SK-N-SH (cell line): ENCODE results near the gene ANXA1. TPM values are rescaled to one million over a fixed set of nuclear protein-coding genes. Genes with fewer than 3 reads are reported as not detected.
"Not testable (repeated sequence)": the region's sequence is repeated elsewhere in the genome, so short reads cannot be mapped to it uniquely, and the experiment has no call there.

Experiments used
- CTCF ChIA-PET: fragments of 300-600, 350-600 bp; formaldehyde crosslinking; extraction: SDS; loops from one replicate; lab custom pipeline; 2021; lab: Yijun Ruan, JAX
- POLR2A ChIA-PET: fragments of 350-600 bp; sonication (Branson Sonifier 250); formaldehyde crosslinking; extraction: SDS; loops from one replicate; lab custom pipeline; 2020; ENCODE audit warnings: antibody characterized with exemption, inconsistent platforms; lab: Yijun Ruan, JAX
- DNase-seq: peaks from one replicate; pipeline ENCODE4 v3.0.0; 2012
- H2AFZ ChIP-seq: fragments of 200-600 bp; sonication (generic); 2 replicates; pipeline ENCODE4 v1.8.1; 2016; ENCODE audit warnings: antibody characterized with exemption, mild to moderate bottlenecking, low read depth
- H3F3A ChIP-seq: fragments of 200-600 bp; sonication (generic); replicated peaks from 2 replicates; pipeline ENCODE3; 2016; ENCODE audit warnings: antibody characterized with exemption, mild to moderate bottlenecking; ENCODE audit not compliant: insufficient read depth
- H3K27ac ChIP-seq, 2 experiments: fragments of 200-500 bp in 1 of 2; fragments of 200-600 bp in 1 of 2; sonication (Bioruptor generic) in 1 of 2; sonication (generic), shearing (Covaris generic) in 1 of 2; 2 replicates each; pipeline versions ENCODE4 v1.5.1 to v1.6.1; 2014 to 2016; ENCODE audit warnings: low read depth in 2 of 2, inconsistent platforms in 1 of 2, low read length in 1 of 2, mild to moderate bottlenecking in 1 of 2, mixed read lengths in 1 of 2
- H3K27me3 ChIP-seq: fragments of 200-600 bp; sonication (generic), shearing (Covaris generic); 2 replicates; pipeline ENCODE4 v1.6.1; 2016; ENCODE audit warnings: mixed run types; ENCODE audit not compliant: insufficient read depth
- H3K36me3 ChIP-seq, 2 experiments: fragments of 200-500 bp in 1 of 2; fragments of 200-600 bp in 1 of 2; sonication (Bioruptor generic) in 1 of 2; sonication (generic) in 1 of 2; replicated peaks in 1 of 2; 2 replicates each; pipeline versions ENCODE3 to v1.5.1; 2014 to 2016; ENCODE audit warnings: low read length in 1 of 2, mild to moderate bottlenecking in 1 of 2; ENCODE audit not compliant: insufficient read depth in 2 of 2, control insufficient read depth in 1 of 2
- H3K4me1 ChIP-seq, 2 experiments: fragments of 200-500 bp in 1 of 2; fragments of 200-600 bp in 1 of 2; sonication (Bioruptor generic) in 1 of 2; sonication (generic), shearing (Covaris generic) in 1 of 2; 2 replicates each; pipeline versions ENCODE4 v1.5.1 to v1.6.1; 2014 to 2016; ENCODE audit warnings: low read depth in 1 of 2, low read length in 1 of 2, mixed run types in 1 of 2; ENCODE audit not compliant: insufficient read depth in 2 of 2, control insufficient read depth in 1 of 2
- H3K4me2 ChIP-seq: fragments of 200-600 bp; sonication (generic), shearing (Covaris generic); 2 replicates; pipeline ENCODE4 v1.6.1; 2017; ENCODE audit warnings: mixed run types
- H3K4me3 ChIP-seq, 2 experiments: fragments of 200-500 bp in 1 of 2; fragments of 200-600 bp in 1 of 2; sonication (Bioruptor generic) in 1 of 2; sonication (generic), shearing (Covaris generic) in 1 of 2; 2 replicates each; pipeline versions ENCODE4 v1.5.1 to v1.8.1; 2014 to 2016; ENCODE audit warnings: low read depth in 2 of 2, inconsistent platforms in 1 of 2, low read length in 1 of 2, mild to moderate bottlenecking in 1 of 2, mixed read lengths in 1 of 2, moderate library complexity in 1 of 2
- H3K79me2 ChIP-seq: fragments of 200-600 bp; sonication (generic); 2 replicates; pipeline ENCODE4 v1.8.1; 2017; ENCODE audit warnings: mild to moderate bottlenecking; ENCODE audit not compliant: insufficient read depth
- H3K9ac ChIP-seq: fragments of 200-600 bp; sonication (generic); 2 replicates; pipeline ENCODE4 v1.6.1; 2017; ENCODE audit warnings: mixed run types
- H3K9me2 ChIP-seq: fragments of 200-600 bp; sonication (generic); 2 replicates; pipeline ENCODE4 v1.6.1; 2017; ENCODE audit warnings: mixed run types
- H3K9me3 ChIP-seq: fragments of 200-600 bp; sonication (generic); 2 replicates; pipeline ENCODE4 v1.6.1; 2017; ENCODE audit warnings: mixed run types, mild to moderate bottlenecking, moderate library complexity
- H4K20me1 ChIP-seq: fragments of 200-600 bp; sonication (generic); 2 replicates; pipeline ENCODE4 v1.6.1; 2017; ENCODE audit warnings: mild to moderate bottlenecking, mixed run types; ENCODE audit not compliant: insufficient read depth
- CHD2 ChIP-seq: fragments of 150-350 bp; IDR thresholded peaks from 2 replicates; pipeline ENCODE4 v1.6.1; 2018; ENCODE audit warnings: low read length; ENCODE audit not compliant: partially characterized antibody
- ELF1 ChIP-seq: IDR thresholded peaks from 2 replicates; pipeline ENCODE4 v1.4.0; 2012
- EP300 ChIP-seq, 2 experiments: IDR thresholded peaks; 2 replicates each; pipeline versions ENCODE4 v1.4.0 to v1.6.1; 2012; ENCODE audit warnings: borderline replicate concordance in 1 of 2, low read depth in 1 of 2, low read length in 1 of 2
- FOXJ3 ChIP-seq: sonication (generic); formaldehyde crosslinking; IDR thresholded peaks from 2 replicates; pipeline ENCODE4 v1.5.1; 2020; ENCODE audit warnings: mild to moderate bottlenecking, missing genetic modification reagents
- GABPA ChIP-seq: IDR thresholded peaks from 2 replicates; pipeline ENCODE4 v1.4.0; 2012; ENCODE audit warnings: low read depth, mild to moderate bottlenecking
- GATA2 ChIP-seq: sonication (generic); formaldehyde crosslinking; IDR thresholded peaks from 2 replicates; pipeline ENCODE4 v1.5.0; 2020; ENCODE audit warnings: mild to moderate bottlenecking, missing genetic modification reagents
- RAD21 ChIP-seq: IDR thresholded peaks from 2 replicates; pipeline ENCODE4 v1.6.1; 2012; ENCODE audit warnings: mild to moderate bottlenecking, low read length
- RFX5 ChIP-seq: IDR thresholded peaks from 2 replicates; pipeline ENCODE4 v1.6.1; 2012; ENCODE audit warnings: mild to moderate bottlenecking, improper control_type of control experiment, low read length
- RXRA ChIP-seq: IDR thresholded peaks from 2 replicates; pipeline ENCODE4 v1.4.0; 2012; ENCODE audit warnings: low read depth, mild to moderate bottlenecking, borderline replicate concordance
- TCF12 ChIP-seq: IDR thresholded peaks from 2 replicates; pipeline ENCODE4 v1.4.0; 2012
- YY1 ChIP-seq: IDR thresholded peaks from 2 replicates; pipeline ENCODE4 v1.4.0; 2012; ENCODE audit warnings: low read depth, mild to moderate bottlenecking
- WGBS: methylation state at CpG from one replicate; pipeline ENCODE4 v1.1.6; 2017; ENCODE audit warnings: low lambda C conversion rate; 5-methylcytosine and 5-hydroxymethylcytosine counted together
- polyA plus RNA-seq, 3 experiments: library from polyadenylated mRNA; depleted of rRNA; stranded (reverse); fragments of >200 nt; gene quantifications; 2 replicates each; pipeline ENCODE4 v1.2.3, GENCODE V29; 2012
- TF ChIP-seq, protein P1 (sequence below): fragments of 200-600 bp; sonication (generic); IDR thresholded peaks from 2 replicates; pipeline ENCODE4 v1.6.1; 2017; ENCODE audit warnings: antibody characterized with exemption, mild to moderate bottlenecking, moderate library complexity
- TF ChIP-seq, protein P2 (sequence below): IDR thresholded peaks from 2 replicates; pipeline ENCODE4 v1.4.0; 2012; ENCODE audit warnings: low read depth
- TF ChIP-seq, protein P3 (sequence below): IDR thresholded peaks from 2 replicates; pipeline ENCODE4 v1.6.1; 2012; ENCODE audit warnings: mild to moderate bottlenecking, low read depth, low read length, moderate library complexity

ANXA1 gene
- polyA plus RNA-seq, 1 of the 3 experiments (the other 2 are of a cell fraction) = 443 TPM

DNA sequence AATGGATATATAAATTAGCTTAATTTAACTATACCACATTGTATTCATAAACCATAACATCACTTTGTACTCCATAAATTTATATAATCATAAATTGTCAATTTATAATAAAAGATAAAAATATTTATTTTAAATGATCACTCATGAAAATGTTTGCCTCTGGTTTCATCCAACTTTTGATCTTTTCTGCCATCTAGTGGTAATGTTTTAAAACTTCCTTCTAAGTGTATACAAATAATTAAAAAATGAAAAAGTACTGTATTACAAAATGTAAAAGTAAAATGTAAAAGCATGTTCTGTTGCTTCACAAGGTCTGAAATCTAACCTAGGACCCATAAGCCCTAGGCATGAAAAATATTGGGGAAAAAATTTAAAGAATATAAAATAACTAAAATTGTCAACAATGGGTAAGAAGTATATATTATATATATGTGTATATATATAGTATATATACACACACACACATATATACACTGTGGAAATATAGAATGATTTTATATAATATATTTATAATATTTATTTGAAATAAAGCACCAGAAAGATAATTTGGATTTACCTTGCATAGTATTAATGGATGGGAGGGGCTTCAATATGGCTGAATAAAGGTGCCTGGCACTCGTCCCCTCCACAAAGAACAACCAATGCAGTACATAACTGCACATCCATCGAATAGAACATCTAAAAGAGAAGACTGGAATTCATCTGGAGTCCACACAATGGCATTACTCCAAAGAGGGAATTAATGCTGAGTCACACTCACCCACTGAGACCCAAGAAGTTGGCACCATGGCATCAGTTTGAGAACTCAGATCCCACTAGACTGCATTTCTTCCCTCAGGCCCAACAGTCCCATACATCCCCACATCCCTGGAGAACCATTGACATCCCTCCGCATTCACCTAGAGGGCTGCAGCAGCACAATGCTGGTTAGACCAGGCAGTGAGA lies 32.5 kb downstream of the ANXA1 start:
- TF ChIP-seq, protein P1, sequence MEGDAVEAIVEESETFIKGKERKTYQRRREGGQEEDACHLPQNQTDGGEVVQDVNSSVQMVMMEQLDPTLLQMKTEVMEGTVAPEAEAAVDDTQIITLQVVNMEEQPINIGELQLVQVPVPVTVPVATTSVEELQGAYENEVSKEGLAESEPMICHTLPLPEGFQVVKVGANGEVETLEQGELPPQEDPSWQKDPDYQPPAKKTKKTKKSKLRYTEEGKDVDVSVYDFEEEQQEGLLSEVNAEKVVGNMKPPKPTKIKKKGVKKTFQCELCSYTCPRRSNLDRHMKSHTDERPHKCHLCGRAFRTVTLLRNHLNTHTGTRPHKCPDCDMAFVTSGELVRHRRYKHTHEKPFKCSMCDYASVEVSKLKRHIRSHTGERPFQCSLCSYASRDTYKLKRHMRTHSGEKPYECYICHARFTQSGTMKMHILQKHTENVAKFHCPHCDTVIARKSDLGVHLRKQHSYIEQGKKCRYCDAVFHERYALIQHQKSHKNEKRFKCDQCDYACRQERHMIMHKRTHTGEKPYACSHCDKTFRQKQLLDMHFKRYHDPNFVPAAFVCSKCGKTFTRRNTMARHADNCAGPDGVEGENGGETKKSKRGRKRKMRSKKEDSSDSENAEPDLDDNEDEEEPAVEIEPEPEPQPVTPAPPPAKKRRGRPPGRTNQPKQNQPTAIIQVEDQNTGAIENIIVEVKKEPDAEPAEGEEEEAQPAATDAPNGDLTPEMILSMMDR = peak; percentile 63
- TF ChIP-seq ELF1 = no peak
- TF ChIP-seq RAD21 = peak; percentile 67
- no peak for TF ChIP-seq YY1
- TF ChIP-seq, all 33 proteins: peak for 2
- H4K20me1 ChIP-seq = no peaks in the 10 kb centered on the region
- no peak overlapping the region for H3K9ac ChIP-seq
- no peaks in the 10 kb centered on the region for H3K79me2 ChIP-seq
- 13% methylated on average over 2 of the region's 3 CpGs for WGBS
- H3K4me1 ChIP-seq = peaks cover 0 to 29% of the 10 kb centered on the region in 2 experiments; a peak in 2 of 4 replicates
- H3K36me3 ChIP-seq = no peaks in the 10 kb centered on the region
- no peak overlapping the region for H3K27ac ChIP-seq
- H3F3A ChIP-seq = peaks cover 10% of the 10 kb centered on the region
- no peaks in the 10 kb centered on the region for H3K9me3 ChIP-seq
- CTCF ChIA-PET = interaction anchor here (0.7 to 1.6 kb wide), 6 partner anchors 10 to 358 kb away, joined by 3 to 6 read pairs (median 3); no protein-coding TSS in a partner anchor
- no peak overlapping the region; a peak in 1 of 4 replicates for H3K4me3 ChIP-seq
- H2AFZ ChIP-seq = no peak overlapping the region
- H3K4me2 ChIP-seq = no peak overlapping the region
- POLR2A ChIA-PET = no interaction called here
- no peaks in the 10 kb centered on the region for H3K27me3 ChIP-seq
- no peak for DNase-seq
- no peaks in the 10 kb centered on the region for H3K9me2 ChIP-seq

DNA sequence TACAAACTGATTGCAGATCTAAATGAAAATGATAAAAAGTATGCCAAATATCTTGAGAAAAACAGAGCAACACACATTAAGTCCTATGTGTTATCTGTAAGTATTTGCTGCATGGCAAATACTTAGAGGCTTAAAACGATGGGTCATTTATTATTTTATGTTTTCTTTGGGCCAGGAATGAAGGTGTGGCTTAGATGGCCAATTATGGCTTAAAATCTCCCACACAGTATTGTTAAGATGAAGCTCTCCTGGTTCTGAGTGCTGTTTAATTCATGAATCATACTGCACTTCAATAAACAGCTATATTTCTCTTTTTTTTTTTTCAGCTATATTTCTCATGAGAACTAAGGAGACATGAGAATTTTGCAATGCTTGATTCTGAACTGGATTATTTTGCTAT lies 39.4 kb downstream of the ANXA1 start:
- WGBS = 0% methylated on average over 1 of the region's 1 CpG
- H3K4me2 ChIP-seq, H2AFZ ChIP-seq, H3K27me3 ChIP-seq, DNase-seq, H4K20me1 ChIP-seq, H3K9me3 ChIP-seq, H3F3A ChIP-seq, H3K9ac ChIP-seq, CTCF ChIA-PET, H3K4me1 ChIP-seq, H3K9me2 ChIP-seq, H3K4me3 ChIP-seq, POLR2A ChIA-PET, H3K79me2 ChIP-seq, H3K27ac ChIP-seq, H3K36me3 ChIP-seq: not testable (repeated sequence)

DNA sequence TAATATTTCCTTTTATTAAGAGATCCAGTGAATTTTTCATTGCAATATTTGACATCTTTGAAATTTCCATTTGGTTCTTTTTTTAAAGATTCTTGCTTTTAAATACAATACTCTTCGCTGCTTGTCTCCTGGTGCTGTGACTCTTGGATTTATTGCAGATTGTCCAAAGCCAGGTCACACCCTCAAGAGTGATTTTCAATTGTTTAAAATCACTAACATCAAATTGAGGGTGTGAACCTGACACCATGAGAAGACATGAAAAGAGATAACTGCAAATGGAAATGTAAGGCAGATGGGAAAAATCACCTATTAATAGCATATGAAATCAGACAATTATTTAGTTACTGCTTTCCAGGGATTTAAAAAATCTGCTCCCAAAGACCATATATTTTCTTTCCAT lies 42.6 kb downstream of the ANXA1 start:
- Histone ChIP-seq H3K9me3 (no peaks in the 10 kb centered on the region), H3F3A (no peaks in the 10 kb centered on the region), H3K27me3 (no peaks in the 10 kb centered on the region; the same call in 1 of the 2 replicates), H2AFZ (no peak overlapping the region), H3K4me3 (no peak overlapping the region), H3K4me2 (no peak overlapping the region), H3K79me2 (no peaks in the 10 kb centered on the region), H3K27ac (no peak overlapping the region), H4K20me1 (no peaks in the 10 kb centered on the region), H3K9ac (no peak overlapping the region), H3K36me3 (no peaks in the 10 kb centered on the region), H3K9me2 (no peaks in the 10 kb centered on the region), H3K4me1 (no peaks in the 10 kb centered on the region)
- 38% methylated on average over 1 of the region's 1 CpG for WGBS
- no peak for DNase-seq
- ChIA-PET CTCF (interaction anchor here (1.4 kb wide), 1 partner anchor 11 kb away, joined by 3 read pairs; no protein-coding TSS in a partner anchor), POLR2A (no interaction called here)
- TF ChIP-seq YY1 (no peak), GABPA (no peak), EP300 (IDR thresholded peaks at IDR 0.05; ENCODE audit: borderline replicate concordance in 1 of 2, low read depth in 1 of 2, low read length in 1 of 2) (no peak), GATA2 (CRISPR knock-in tag) (no peak), RAD21 (no peak), FOXJ3 (no peak), RFX5 (no peak), CHD2 (no peak), TCF12 (no peak), RXRA (no peak)
- TF ChIP-seq, protein P2, sequence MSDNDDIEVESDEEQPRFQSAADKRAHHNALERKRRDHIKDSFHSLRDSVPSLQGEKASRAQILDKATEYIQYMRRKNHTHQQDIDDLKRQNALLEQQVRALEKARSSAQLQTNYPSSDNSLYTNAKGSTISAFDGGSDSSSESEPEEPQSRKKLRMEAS = no peak
- TF ChIP-seq, protein P3, sequence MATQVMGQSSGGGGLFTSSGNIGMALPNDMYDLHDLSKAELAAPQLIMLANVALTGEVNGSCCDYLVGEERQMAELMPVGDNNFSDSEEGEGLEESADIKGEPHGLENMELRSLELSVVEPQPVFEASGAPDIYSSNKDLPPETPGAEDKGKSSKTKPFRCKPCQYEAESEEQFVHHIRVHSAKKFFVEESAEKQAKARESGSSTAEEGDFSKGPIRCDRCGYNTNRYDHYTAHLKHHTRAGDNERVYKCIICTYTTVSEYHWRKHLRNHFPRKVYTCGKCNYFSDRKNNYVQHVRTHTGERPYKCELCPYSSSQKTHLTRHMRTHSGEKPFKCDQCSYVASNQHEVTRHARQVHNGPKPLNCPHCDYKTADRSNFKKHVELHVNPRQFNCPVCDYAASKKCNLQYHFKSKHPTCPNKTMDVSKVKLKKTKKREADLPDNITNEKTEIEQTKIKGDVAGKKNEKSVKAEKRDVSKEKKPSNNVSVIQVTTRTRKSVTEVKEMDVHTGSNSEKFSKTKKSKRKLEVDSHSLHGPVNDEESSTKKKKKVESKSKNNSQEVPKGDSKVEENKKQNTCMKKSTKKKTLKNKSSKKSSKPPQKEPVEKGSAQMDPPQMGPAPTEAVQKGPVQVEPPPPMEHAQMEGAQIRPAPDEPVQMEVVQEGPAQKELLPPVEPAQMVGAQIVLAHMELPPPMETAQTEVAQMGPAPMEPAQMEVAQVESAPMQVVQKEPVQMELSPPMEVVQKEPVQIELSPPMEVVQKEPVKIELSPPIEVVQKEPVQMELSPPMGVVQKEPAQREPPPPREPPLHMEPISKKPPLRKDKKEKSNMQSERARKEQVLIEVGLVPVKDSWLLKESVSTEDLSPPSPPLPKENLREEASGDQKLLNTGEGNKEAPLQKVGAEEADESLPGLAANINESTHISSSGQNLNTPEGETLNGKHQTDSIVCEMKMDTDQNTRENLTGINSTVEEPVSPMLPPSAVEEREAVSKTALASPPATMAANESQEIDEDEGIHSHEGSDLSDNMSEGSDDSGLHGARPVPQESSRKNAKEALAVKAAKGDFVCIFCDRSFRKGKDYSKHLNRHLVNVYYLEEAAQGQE = no peak
